Endodermal cell (in vitro differentiated cells): ENCODE data around the gene TF. TPM values are rescaled to one million over a fixed set of nuclear protein-coding genes. Genes with fewer than 3 reads are reported as not detected.

Experiments used
- DNase-seq: peaks from one replicate; pipeline ENCODE4 v3.0.0-alpha.2; 2017
- H3K27ac ChIP-seq: 2 replicates; pipeline ENCODE4 v1.5.1; 2013; ENCODE audit warnings: mild to moderate bottlenecking, low read depth, low read length, moderate library complexity
- H3K27me3 ChIP-seq: 2 replicates; pipeline ENCODE4 v1.6.1; 2013; ENCODE audit warnings: mild to moderate bottlenecking, low read length, moderate library complexity; ENCODE audit not compliant: insufficient read depth, control insufficient read depth, poor library complexity, severe bottlenecking
- H3K36me3 ChIP-seq: 2 replicates; pipeline ENCODE4 v1.7.0; 2013; ENCODE audit warnings: mild to moderate bottlenecking, low read length, moderate library complexity; ENCODE audit not compliant: control insufficient read depth, insufficient read depth
- H3K4me1 ChIP-seq: one replicate; pipeline ENCODE4 v1.7.0; 2013; ENCODE audit warnings: low read length; ENCODE audit not compliant: control insufficient read depth, insufficient read depth
- H3K4me3 ChIP-seq: 2 replicates; pipeline ENCODE4 v1.5.1; 2013; ENCODE audit warnings: mild to moderate bottlenecking, low read length, moderate library complexity
- H3K9ac ChIP-seq: 2 replicates; pipeline ENCODE4 v1.6.1; 2013; ENCODE audit warnings: mild to moderate bottlenecking, low read length, moderate library complexity; ENCODE audit not compliant: poor library complexity, severe bottlenecking; ENCODE audit errors: extremely low read depth
- H3K9me3 ChIP-seq: 2 replicates; pipeline ENCODE4 v1.6.1; 2013; ENCODE audit warnings: mild to moderate bottlenecking, low read length, moderate library complexity; ENCODE audit not compliant: control insufficient read depth
- H3K27ac Mint-ChIP-seq: 2 replicates; pipeline ENCODE4 v1.8.0; 2020; ENCODE audit warnings: mixed read lengths
- H3K27me3 Mint-ChIP-seq: 2 replicates; pipeline ENCODE4 v1.8.0; 2021; ENCODE audit warnings: mild to moderate bottlenecking, mixed read lengths; ENCODE audit not compliant: insufficient read depth
- H3K36me3 Mint-ChIP-seq: 2 replicates; pipeline ENCODE4 v1.8.0; 2020; ENCODE audit warnings: low read depth, mixed read lengths
- H3K4me1 Mint-ChIP-seq: 2 replicates; pipeline ENCODE4 v1.8.0; 2020; ENCODE audit warnings: mixed read lengths
- H3K4me3 Mint-ChIP-seq: 2 replicates; pipeline ENCODE4 v1.8.0; 2020; ENCODE audit warnings: mild to moderate bottlenecking, moderate library complexity, mixed read lengths
- H3K9me3 Mint-ChIP-seq: 2 replicates; pipeline ENCODE4 v1.8.0; 2020; ENCODE audit warnings: mild to moderate bottlenecking, mixed read lengths
- WGBS, 2 experiments: methylation state at CpG; one replicate each; pipeline versions ENCODE4 v1.1.5 to v1.1.7; 2013; ENCODE audit warnings: missing lambda C conversion rate in 2 of 2, mixed read lengths in 1 of 2; ENCODE audit not compliant: insufficient coverage in 1 of 2, insufficient read length in 1 of 2; 5-methylcytosine and 5-hydroxymethylcytosine counted together
- total RNA-seq, 2 donors: library from RNA; stranded (reverse); fragmentation: NEBNext Ultra II Directional in 1 of 2; extraction: Animal tissue kit (Norgen Biotek cat#: 25700) in 1 of 2; gene quantifications; 2 replicates in 1 of 2; 3 replicates in 1 of 2; pipeline ENCODE4 v1.2.1, GENCODE V29; 2021
- TF ChIP-seq, protein P1 (sequence below): fragments of 200-600 bp; sonication (generic); conservative IDR thresholded peaks from 2 replicates; pipeline ENCODE4 v1.5.0; 2021; ENCODE audit warnings: antibody characterized with exemption, mild to moderate bottlenecking

The TF gene
- total RNA-seq, 2 donors from 2014 or later, result 0.40 to 3.0 TPM

- H3K9me3 ChIP-seq, result no peaks in the 10 kb centered on the region
- Mint-ChIP-seq H3K27me3 (peaks cover 2% of the 10 kb centered on the region), H3K27ac (no peak overlapping the region), H3K4me3 (no peak overlapping the region), H3K36me3 (no peaks in the 10 kb centered on the region), H3K9me3 (no peaks in the 10 kb centered on the region), H3K4me1 (no peaks in the 10 kb centered on the region)
- 90 to 95% methylated on average over 1 of the region's 1 CpG for WGBS, 2 experiments
- DNase-seq, result no peak
- no peaks in the 10 kb centered on the region for H3K4me1 ChIP-seq
- H3K36me3 ChIP-seq, result no peaks in the 10 kb centered on the region
- no peak overlapping the region for H3K27ac ChIP-seq
- H3K4me3 ChIP-seq, result no peak overlapping the region
- TF ChIP-seq, protein P1, sequence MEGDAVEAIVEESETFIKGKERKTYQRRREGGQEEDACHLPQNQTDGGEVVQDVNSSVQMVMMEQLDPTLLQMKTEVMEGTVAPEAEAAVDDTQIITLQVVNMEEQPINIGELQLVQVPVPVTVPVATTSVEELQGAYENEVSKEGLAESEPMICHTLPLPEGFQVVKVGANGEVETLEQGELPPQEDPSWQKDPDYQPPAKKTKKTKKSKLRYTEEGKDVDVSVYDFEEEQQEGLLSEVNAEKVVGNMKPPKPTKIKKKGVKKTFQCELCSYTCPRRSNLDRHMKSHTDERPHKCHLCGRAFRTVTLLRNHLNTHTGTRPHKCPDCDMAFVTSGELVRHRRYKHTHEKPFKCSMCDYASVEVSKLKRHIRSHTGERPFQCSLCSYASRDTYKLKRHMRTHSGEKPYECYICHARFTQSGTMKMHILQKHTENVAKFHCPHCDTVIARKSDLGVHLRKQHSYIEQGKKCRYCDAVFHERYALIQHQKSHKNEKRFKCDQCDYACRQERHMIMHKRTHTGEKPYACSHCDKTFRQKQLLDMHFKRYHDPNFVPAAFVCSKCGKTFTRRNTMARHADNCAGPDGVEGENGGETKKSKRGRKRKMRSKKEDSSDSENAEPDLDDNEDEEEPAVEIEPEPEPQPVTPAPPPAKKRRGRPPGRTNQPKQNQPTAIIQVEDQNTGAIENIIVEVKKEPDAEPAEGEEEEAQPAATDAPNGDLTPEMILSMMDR, result no peak
- no peak overlapping the region for H3K9ac ChIP-seq
- peaks cover 23% of the 10 kb centered on the region for H3K27me3 ChIP-seq
These were observed 21.4 kb downstream of the TF start for GRCh38 chr3:133767607-133768006.

GRCh38 chr3:133769536-133769935, 23.3 kb downstream of the TF start:
- Mint-ChIP-seq H3K27me3 (no peaks in the 10 kb centered on the region), H3K4me3 (no peak overlapping the region), H3K36me3 (no peaks in the 10 kb centered on the region), H3K9me3 (no peaks in the 10 kb centered on the region), H3K4me1 (no peaks in the 10 kb centered on the region), H3K27ac (no peak overlapping the region)
- no peak for DNase-seq
- Histone ChIP-seq H3K4me1 (no peaks in the 10 kb centered on the region), H3K9ac (no peak overlapping the region), H3K36me3 (no peaks in the 10 kb centered on the region), H3K27me3 (peaks cover 8% of the 10 kb centered on the region), H3K9me3 (no peaks in the 10 kb centered on the region), H3K27ac (no peak overlapping the region), H3K4me3 (no peak overlapping the region)
- 79 to 86% methylated on average over 3 of the region's 3 CpGs for WGBS, 2 experiments
- TF ChIP-seq, protein P1, result no peak

- H3K27me3 Mint-ChIP-seq, result no peaks in the 10 kb centered on the region
- H3K9me3 Mint-ChIP-seq, result no peaks in the 10 kb centered on the region
- H3K9me3 ChIP-seq, result no peaks in the 10 kb centered on the region
- no peak overlapping the region for H3K9ac ChIP-seq
- no peak overlapping the region for H3K4me3 ChIP-seq
- WGBS, 2 experiments, result 71% methylated on average over 3 of the region's 3 CpGs; no CpG with 5 or more reads in 1 of the 2 experiments
- TF ChIP-seq, protein P1, result no peak
- no peaks in the 10 kb centered on the region for H3K27me3 ChIP-seq
- H3K36me3 ChIP-seq, result no peaks in the 10 kb centered on the region
- H3K36me3 Mint-ChIP-seq, result no peaks in the 10 kb centered on the region
- H3K4me1 Mint-ChIP-seq, result no peaks in the 10 kb centered on the region
- no peak overlapping the region for H3K4me3 Mint-ChIP-seq
- H3K27ac Mint-ChIP-seq, result no peak overlapping the region
- DNase-seq, result no peak
- no peak overlapping the region for H3K27ac ChIP-seq
- H3K4me1 ChIP-seq, result no peaks in the 10 kb centered on the region
These were observed 27.5 kb downstream of the TF start for GRCh38 chr3:133773732-133774131.
